ENCODE results near the gene GFM1.

Gene GFM1

DNA sequence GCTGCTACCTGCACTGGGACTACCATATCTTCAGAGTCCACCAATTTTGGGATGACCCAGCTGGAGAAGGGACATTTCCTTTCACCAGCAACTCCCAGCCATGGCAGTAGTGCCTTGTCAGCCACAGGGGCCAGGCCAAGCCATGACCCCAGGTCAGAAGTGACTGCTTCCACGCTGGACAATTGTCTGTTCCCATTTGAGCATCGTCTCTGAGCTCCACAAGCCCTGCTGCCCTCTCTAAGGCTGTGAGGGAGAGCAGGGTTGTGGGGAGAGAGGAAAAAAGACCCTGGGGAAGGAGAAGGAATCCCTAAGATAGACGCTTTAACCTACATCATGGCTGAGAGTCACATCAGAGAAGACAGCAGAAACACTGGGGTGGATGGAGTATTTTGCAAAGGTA is 95.3 kb downstream of the GFM1 start:
- in situ Hi-C loops (cut with HindIII; ENCODE audit: low sequenced_read_pairs), result no loop called here
- TF ChIP-seq, protein P1, sequence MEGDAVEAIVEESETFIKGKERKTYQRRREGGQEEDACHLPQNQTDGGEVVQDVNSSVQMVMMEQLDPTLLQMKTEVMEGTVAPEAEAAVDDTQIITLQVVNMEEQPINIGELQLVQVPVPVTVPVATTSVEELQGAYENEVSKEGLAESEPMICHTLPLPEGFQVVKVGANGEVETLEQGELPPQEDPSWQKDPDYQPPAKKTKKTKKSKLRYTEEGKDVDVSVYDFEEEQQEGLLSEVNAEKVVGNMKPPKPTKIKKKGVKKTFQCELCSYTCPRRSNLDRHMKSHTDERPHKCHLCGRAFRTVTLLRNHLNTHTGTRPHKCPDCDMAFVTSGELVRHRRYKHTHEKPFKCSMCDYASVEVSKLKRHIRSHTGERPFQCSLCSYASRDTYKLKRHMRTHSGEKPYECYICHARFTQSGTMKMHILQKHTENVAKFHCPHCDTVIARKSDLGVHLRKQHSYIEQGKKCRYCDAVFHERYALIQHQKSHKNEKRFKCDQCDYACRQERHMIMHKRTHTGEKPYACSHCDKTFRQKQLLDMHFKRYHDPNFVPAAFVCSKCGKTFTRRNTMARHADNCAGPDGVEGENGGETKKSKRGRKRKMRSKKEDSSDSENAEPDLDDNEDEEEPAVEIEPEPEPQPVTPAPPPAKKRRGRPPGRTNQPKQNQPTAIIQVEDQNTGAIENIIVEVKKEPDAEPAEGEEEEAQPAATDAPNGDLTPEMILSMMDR (IDR thresholded peaks at IDR 0.05; ENCODE audit: low read depth, low read length), result no peak
- DNase-seq (ENCODE audit: low read depth, low spot score), result no peak
- H3K4me3 ChIP-seq (ENCODE audit: low read depth, low read length), result no peak overlapping the region

Data from astrocyte of the spinal cord (primary cell).